Measurements from ENCODE around the gene ANKZF1. TPM values are rescaled to one million over a fixed set of nuclear protein-coding genes. Genes with fewer than 3 reads are reported as not detected.

The ANKZF1 gene
- total RNA-seq, result 21.5 TPM
- polyA plus RNA-seq (ENCODE audit: insufficient read depth in 1 of 8, insufficient read length in 8 of 8, low replicate concordance in 1 of 8), result 10 to 100 TPM; 16.3 to 32.0 (median 23.6) TPM
- long read RNA-seq, donor 1, result 0 reads
- long read RNA-seq, donor 2, result 0 reads
- long read RNA-seq, donor 3, partial matches to known transcripts, result 6 of 11 reads
- long read RNA-seq, donor 3, other reads (novel, unspliced or antisense), result 0 of 11 reads
- long read RNA-seq, donor 4, partial matches to known transcripts, result 0 of 3 reads
- long read RNA-seq, donor 4, other reads (novel, unspliced or antisense), result 0 of 3 reads
- long read RNA-seq, donor 5, partial matches to known transcripts, result 0 of 2 reads
- long read RNA-seq, donor 5, other reads (novel, unspliced or antisense), result 0 of 2 reads
- long read RNA-seq, donor 6, partial matches to known transcripts, result 10 of 13 reads
- long read RNA-seq, donor 6, other reads (novel, unspliced or antisense), result 0 of 13 reads
- long read RNA-seq, donor 7, partial matches to known transcripts, result 11 of 15 reads
- long read RNA-seq, donor 7, other reads (novel, unspliced or antisense), result 0 of 15 reads
- long read RNA-seq, donor 8, partial matches to known transcripts, result 0 of 1 reads
- long read RNA-seq, donor 8, other reads (novel, unspliced or antisense), result 0 of 1 reads
- long read RNA-seq, donor 9, partial matches to known transcripts, result 56 of 95 reads
- long read RNA-seq, donor 9, other reads (novel, unspliced or antisense), result 38 of 95 reads
- long read RNA-seq, donor 10, partial matches to known transcripts, result 0 of 3 reads
- long read RNA-seq, donor 10, other reads (novel, unspliced or antisense), result 0 of 3 reads
- long read RNA-seq, donor 11, partial matches to known transcripts, result 0 of 6 reads
- long read RNA-seq, donor 11, other reads (novel, unspliced or antisense), result 0 of 6 reads

GRCh38 chr2:219229305-219230058 is at the start of gene ANKZF1, which contains the start of gene ATG9A:
ANKZF1 (plus strand) TSS chr2:219229806; CDS start chr2:219230258, 452 bp downstream.
ATG9A (minus strand) TSS chr2:219229636; CDS start chr2:219228024, 1,612 bp downstream.
- H3K4me1 ChIP-seq (ENCODE audit: control insufficient read depth, insufficient read depth, low read length), result peaks cover 21% of the 10 kb centered on the region
- H3K9me3 ChIP-seq (replicated peaks; ENCODE audit: control insufficient read depth, low read depth, low read length), result no peaks in the 10 kb centered on the region
- H3K27me3 ChIP-seq (ENCODE audit: control insufficient read depth, insufficient read depth, low read length), result no peaks in the 10 kb centered on the region
- under 1% methylated on average over 78 of the region's 80 CpGs for WGBS (ENCODE audit: insufficient coverage)
- peak; percentile 100 for DNase-seq
- peak within 1 kb of the TSS; percentile 96 for H3K27ac ChIP-seq (ENCODE audit: low read length)
- peak within 1 kb of the TSS; percentile 85 for H3K4me3 ChIP-seq (ENCODE audit: low read length)
- peaks cover 52% of the 10 kb centered on the region for H3K36me3 ChIP-seq (ENCODE audit: control insufficient read depth, insufficient read depth, low read length)

- no peak for DNase-seq
- Histone ChIP-seq H3K27ac (ENCODE audit: low read length) (no peak overlapping the region), H3K36me3 (ENCODE audit: control insufficient read depth, insufficient read depth, low read length) (peaks cover 49% of the 10 kb centered on the region), H3K4me1 (ENCODE audit: control insufficient read depth, insufficient read depth, low read length) (peaks cover 13% of the 10 kb centered on the region), H3K4me3 (ENCODE audit: low read length) (no peak overlapping the region), H3K9me3 (replicated peaks; ENCODE audit: control insufficient read depth, low read depth, low read length) (no peaks in the 10 kb centered on the region), H3K27me3 (ENCODE audit: control insufficient read depth, insufficient read depth, low read length) (no peaks in the 10 kb centered on the region)
- WGBS (ENCODE audit: insufficient coverage), result 94% methylated on average over 5 of the region's 5 CpGs
These were observed 48.6 kb upstream of the ANKZF1 start for GRCh38 chr2:219180961-219181360.

- Histone ChIP-seq H3K27ac (ENCODE audit: low read length) (no peak overlapping the region), H3K4me3 (ENCODE audit: low read length) (no peak overlapping the region), H3K4me1 (ENCODE audit: control insufficient read depth, insufficient read depth, low read length) (peaks cover 11% of the 10 kb centered on the region), H3K36me3 (ENCODE audit: control insufficient read depth, insufficient read depth, low read length) (peaks cover 49% of the 10 kb centered on the region), H3K9me3 (replicated peaks; ENCODE audit: control insufficient read depth, low read depth, low read length) (no peaks in the 10 kb centered on the region), H3K27me3 (ENCODE audit: control insufficient read depth, insufficient read depth, low read length) (no peaks in the 10 kb centered on the region)
- DNase-seq, result no peak
- WGBS (ENCODE audit: insufficient coverage), result 100% methylated on average over 5 of the region's 6 CpGs
These were observed 48.1 kb upstream of the ANKZF1 start for GRCh38 chr2:219181531-219181930.

GRCh38 chr2:219182331-219183150 is 47.1 kb upstream of the ANKZF1 start:
- H3K4me1 ChIP-seq (ENCODE audit: control insufficient read depth, insufficient read depth, low read length), result peaks cover 10% of the 10 kb centered on the region
- no peak for DNase-seq
- H3K4me3 ChIP-seq (ENCODE audit: low read length), result no peak overlapping the region
- no peak overlapping the region for H3K27ac ChIP-seq (ENCODE audit: low read length)
- peaks cover 49% of the 10 kb centered on the region for H3K36me3 ChIP-seq (ENCODE audit: control insufficient read depth, insufficient read depth, low read length)
- no peaks in the 10 kb centered on the region for H3K9me3 ChIP-seq (replicated peaks; ENCODE audit: control insufficient read depth, low read depth, low read length)
- no peaks in the 10 kb centered on the region for H3K27me3 ChIP-seq (ENCODE audit: control insufficient read depth, insufficient read depth, low read length)
- 58% methylated on average over 4 of the region's 8 CpGs for WGBS (ENCODE audit: insufficient coverage)

- Histone ChIP-seq H3K4me3 (ENCODE audit: low read length) (no peak overlapping the region), H3K9me3 (replicated peaks; ENCODE audit: control insufficient read depth, low read depth, low read length) (no peaks in the 10 kb centered on the region), H3K27me3 (ENCODE audit: control insufficient read depth, insufficient read depth, low read length) (no peaks in the 10 kb centered on the region), H3K36me3 (ENCODE audit: control insufficient read depth, insufficient read depth, low read length) (peaks cover 49% of the 10 kb centered on the region), H3K4me1 (ENCODE audit: control insufficient read depth, insufficient read depth, low read length) (peaks cover 9% of the 10 kb centered on the region), H3K27ac (ENCODE audit: low read length) (no peak overlapping the region)
- DNase-seq, result no peak
- 98% methylated on average over 5 of the region's 6 CpGs for WGBS (ENCODE audit: insufficient coverage)
These were observed 46.3 kb upstream of the ANKZF1 start for GRCh38 chr2:219183151-219183772.

GRCh38 chr2:219184121-219184520 is 45.5 kb upstream of the ANKZF1 start:
- no peak for DNase-seq
- peaks cover 49% of the 10 kb centered on the region for H3K36me3 ChIP-seq (ENCODE audit: control insufficient read depth, insufficient read depth, low read length)

GRCh38 chr2:219186754-219187456 is 42.7 kb upstream of the ANKZF1 start:
- no peak overlapping the region for H3K27ac ChIP-seq (ENCODE audit: low read length)
- H3K9me3 ChIP-seq (replicated peaks; ENCODE audit: control insufficient read depth, low read depth, low read length), result no peaks in the 10 kb centered on the region
- no peaks in the 10 kb centered on the region for H3K27me3 ChIP-seq (ENCODE audit: control insufficient read depth, insufficient read depth, low read length)
- no peak overlapping the region for H3K4me3 ChIP-seq (ENCODE audit: low read length)
- peaks cover 23% of the 10 kb centered on the region for H3K36me3 ChIP-seq (ENCODE audit: control insufficient read depth, insufficient read depth, low read length)
- no peak for DNase-seq
- WGBS (ENCODE audit: insufficient coverage), result 86% methylated on average over 4 of the region's 7 CpGs
- no peaks in the 10 kb centered on the region for H3K4me1 ChIP-seq (ENCODE audit: control insufficient read depth, insufficient read depth, low read length)

More at GRCh38 chr2:219184121-219184520, 45.5 kb upstream of the ANKZF1 start:
- 94% methylated on average over 2 of the region's 2 CpGs for whole genome bisulfite sequencing (ENCODE audit: insufficient coverage)
- H3K4me1 ChIP-seq (ENCODE audit: control insufficient read depth, insufficient read depth, low read length), result peaks cover 4% of the 10 kb centered on the region
- H3K27ac ChIP-seq (ENCODE audit: low read length), result no peak overlapping the region
- no peaks in the 10 kb centered on the region for H3K9me3 ChIP-seq (replicated peaks; ENCODE audit: control insufficient read depth, low read depth, low read length)
- H3K4me3 ChIP-seq (ENCODE audit: low read length), result no peak overlapping the region
- H3K27me3 ChIP-seq (ENCODE audit: control insufficient read depth, insufficient read depth, low read length), result no peaks in the 10 kb centered on the region

- DNase-seq, result no peak
- no peaks in the 10 kb centered on the region for H3K4me1 ChIP-seq (ENCODE audit: control insufficient read depth, insufficient read depth, low read length)
- no peaks in the 10 kb centered on the region for H3K9me3 ChIP-seq (replicated peaks; ENCODE audit: control insufficient read depth, low read depth, low read length)
- H3K36me3 ChIP-seq (ENCODE audit: control insufficient read depth, insufficient read depth, low read length), result no peaks in the 10 kb centered on the region
- peaks cover 2% of the 10 kb centered on the region for H3K27me3 ChIP-seq (ENCODE audit: control insufficient read depth, insufficient read depth, low read length)
- H3K27ac ChIP-seq (ENCODE audit: low read length), result no peak overlapping the region
- H3K4me3 ChIP-seq (ENCODE audit: low read length), result no peak overlapping the region
- WGBS (ENCODE audit: insufficient coverage), result no CpG with 5 or more reads among the region's 1 CpG
These were observed 32.2 kb upstream of the ANKZF1 start for GRCh38 chr2:219197388-219197787.
